Duodenal mucosa (tissue), 2 donors: ENCODE data around the gene BTN3A1.
"Not testable (repeated sequence)": the region's sequence is repeated elsewhere in the genome, so short reads cannot be mapped to it uniquely, and the experiment has no call there.

Experiments used
- H3K27ac ChIP-seq: one replicate; pipeline ENCODE4 v1.7.0; 2013; ENCODE audit warnings: low read depth, low read length
- H3K27me3 ChIP-seq, 2 donors: one replicate each; pipeline ENCODE4 v1.7.0; 2013; ENCODE audit warnings: low read length in 2 of 2, control low read depth in 1 of 2; ENCODE audit not compliant: insufficient read depth in 2 of 2, control insufficient read depth in 1 of 2
- H3K36me3 ChIP-seq, 2 donors: one replicate each; pipeline ENCODE4 v1.7.0; 2013; ENCODE audit warnings: low read length in 2 of 2, control low read depth in 1 of 2; ENCODE audit not compliant: insufficient read depth in 2 of 2, control insufficient read depth in 1 of 2
- H3K4me1 ChIP-seq, 2 donors: one replicate each; pipeline ENCODE4 v1.7.0; 2013; ENCODE audit warnings: low read length in 2 of 2, control low read depth in 1 of 2; ENCODE audit not compliant: insufficient read depth in 2 of 2, control insufficient read depth in 1 of 2
- H3K4me3 ChIP-seq, 2 donors: one replicate each; pipeline ENCODE4 v1.7.0; 2013; ENCODE audit warnings: low read length in 2 of 2, low read depth in 1 of 2
- H3K9ac ChIP-seq, 2 donors: one replicate each; pipeline ENCODE4 v1.7.0; 2013; ENCODE audit warnings: low read length in 2 of 2, low read depth in 1 of 2
- H3K9me3 ChIP-seq, 2 donors: one replicate each; pipeline ENCODE4 v1.7.0; 2013; ENCODE audit warnings: low read length in 2 of 2, control low read depth in 1 of 2; ENCODE audit not compliant: control insufficient read depth in 1 of 2

Gene BTN3A1

DNA sequence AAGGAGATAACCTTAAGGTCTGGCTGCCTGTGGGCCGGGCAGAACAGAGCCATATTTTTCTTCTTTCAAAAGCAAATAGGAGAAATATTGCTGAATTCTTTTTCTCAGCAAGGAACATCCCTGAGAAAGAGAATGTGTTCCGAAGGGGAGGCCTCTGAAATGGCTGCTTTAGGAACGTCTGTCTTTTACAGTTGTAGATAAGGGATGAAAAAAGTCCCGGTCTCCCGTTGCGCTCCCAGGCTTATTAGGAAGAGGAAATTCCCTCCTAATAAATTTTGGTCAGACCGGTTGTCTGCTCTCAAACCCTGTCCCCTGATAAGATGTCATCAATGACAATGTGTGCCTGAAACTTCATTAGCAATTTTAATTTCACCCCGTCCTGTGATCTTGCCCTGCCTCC, 31.6 kb downstream of the BTN3A1 start:
- H3K4me3 ChIP-seq, H3K27ac ChIP-seq, H3K9me3 ChIP-seq, H3K9ac ChIP-seq, H3K4me1 ChIP-seq, H3K27me3 ChIP-seq: not testable (repeated sequence)
- peaks cover 0 to 20% of the 10 kb centered on the region in 2 donors for H3K36me3 ChIP-seq

DNA sequence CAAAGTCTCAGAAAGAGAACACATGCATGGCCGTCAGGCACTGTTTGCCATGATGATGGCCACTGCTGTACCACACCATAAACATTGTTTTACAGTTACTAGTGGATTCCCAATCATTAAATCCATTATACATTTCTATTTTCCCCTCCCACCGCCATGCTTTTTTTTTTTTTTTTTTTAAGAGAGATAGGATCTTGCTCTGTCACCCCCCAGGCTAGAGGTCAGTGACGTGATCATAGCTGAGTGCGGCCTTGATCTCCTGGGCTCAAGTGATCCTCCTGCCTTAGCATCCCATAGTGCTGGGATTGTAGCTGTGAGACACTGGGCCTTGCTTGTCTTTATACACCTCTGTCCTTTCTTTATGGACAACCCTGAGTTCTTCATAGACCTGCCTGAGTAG, 33.9 kb downstream of the BTN3A1 start:
- no peak overlapping the region for H3K9ac ChIP-seq

DNA sequence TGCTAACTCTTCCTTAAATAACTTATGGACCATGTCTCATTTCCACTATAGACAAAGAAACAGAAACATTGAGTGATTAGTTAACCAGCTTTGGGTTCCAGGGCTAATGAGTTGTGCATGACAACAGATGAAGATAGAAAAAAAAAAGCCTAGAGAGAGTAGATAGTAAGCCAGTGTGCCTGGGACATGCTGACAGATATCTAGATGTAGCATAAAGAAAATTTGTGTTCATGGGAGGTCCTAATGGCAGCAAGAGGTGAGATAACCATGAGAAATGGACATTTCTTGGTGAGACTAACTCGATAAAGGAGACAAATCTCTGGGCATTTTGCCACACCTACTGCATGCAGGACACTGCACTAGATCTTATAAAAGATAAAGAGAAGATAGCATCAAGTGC, 35.5 kb downstream of the BTN3A1 start:
- Histone ChIP-seq H3K4me1 (peaks cover 10 to 15% of the 10 kb centered on the region in 2 donors), H3K27me3 (no peaks in the 10 kb centered on the region), H3K9me3 (peaks cover 0 to 3% of the 10 kb centered on the region in 2 donors), H3K9ac (no peak overlapping the region), H3K27ac (no peak overlapping the region), H3K36me3 (no peaks in the 10 kb centered on the region), H3K4me3 (no peak overlapping the region)

More for the DNA sequence above, 33.9 kb downstream of the BTN3A1 start:
- H3K27me3 ChIP-seq: no peaks in the 10 kb centered on the region
- H3K4me1 ChIP-seq: peaks cover 8 to 10% of the 10 kb centered on the region in 2 donors
- no peak overlapping the region for H3K4me3 ChIP-seq
- H3K27ac ChIP-seq: no peak overlapping the region
- H3K9me3 ChIP-seq: peaks cover 0 to 3% of the 10 kb centered on the region in 2 donors
- H3K36me3 ChIP-seq: peaks cover 0 to 9% of the 10 kb centered on the region in 2 donors

GRCh38 chr6:26438000-26438399, 35.9 kb downstream of the BTN3A1 start:
- peaks cover 0 to 3% of the 10 kb centered on the region in 2 donors for H3K9me3 ChIP-seq
- H3K27ac ChIP-seq: no peak overlapping the region
- no peaks in the 10 kb centered on the region for H3K36me3 ChIP-seq
- H3K4me1 ChIP-seq: peaks cover 10 to 18% of the 10 kb centered on the region in 2 donors
- no peak overlapping the region for H3K9ac ChIP-seq
- H3K4me3 ChIP-seq: no peak overlapping the region
- no peaks in the 10 kb centered on the region for H3K27me3 ChIP-seq

- Histone ChIP-seq H3K36me3 (no peaks in the 10 kb centered on the region), H3K9ac (peak overlapping the region; percentile 58 to 96), H3K27me3 (no peaks in the 10 kb centered on the region), H3K4me3 (peak overlapping the region; percentile 95 to 96), H3K4me1 (peaks cover 10 to 18% of the 10 kb centered on the region in 2 donors), H3K9me3 (no peaks in the 10 kb centered on the region), H3K27ac (no peak overlapping the region)
Measured at GRCh38 chr6:26439151-26440125, 37.4 kb downstream of the BTN3A1 start.

- Histone ChIP-seq H3K4me3 (peak overlapping the region; percentile 95 to 96), H3K4me1 (peaks cover 10 to 24% of the 10 kb centered on the region in 2 donors), H3K27ac (peak overlapping the region; percentile 89), H3K9ac (peak overlapping the region; percentile 94 to 96), H3K27me3 (no peaks in the 10 kb centered on the region), H3K36me3 (peaks cover 6 to 10% of the 10 kb centered on the region in 2 donors), H3K9me3 (no peaks in the 10 kb centered on the region)
Measured at GRCh38 chr6:26440977-26441358, 38.9 kb downstream of the BTN3A1 start.

- peaks cover 13 to 28% of the 10 kb centered on the region in 2 donors for H3K4me1 ChIP-seq
- H3K4me3 ChIP-seq: peak overlapping the region; percentile 95 to 96
- H3K9me3 ChIP-seq: no peaks in the 10 kb centered on the region
- no peak overlapping the region for H3K27ac ChIP-seq
- peaks cover 9 to 14% of the 10 kb centered on the region in 2 donors for H3K36me3 ChIP-seq
- H3K9ac ChIP-seq: peak overlapping the region; percentile 53 to 96
- no peaks in the 10 kb centered on the region for H3K27me3 ChIP-seq
Measured at GRCh38 chr6:26441977-26442376, 39.9 kb downstream of the BTN3A1 start.

DNA sequence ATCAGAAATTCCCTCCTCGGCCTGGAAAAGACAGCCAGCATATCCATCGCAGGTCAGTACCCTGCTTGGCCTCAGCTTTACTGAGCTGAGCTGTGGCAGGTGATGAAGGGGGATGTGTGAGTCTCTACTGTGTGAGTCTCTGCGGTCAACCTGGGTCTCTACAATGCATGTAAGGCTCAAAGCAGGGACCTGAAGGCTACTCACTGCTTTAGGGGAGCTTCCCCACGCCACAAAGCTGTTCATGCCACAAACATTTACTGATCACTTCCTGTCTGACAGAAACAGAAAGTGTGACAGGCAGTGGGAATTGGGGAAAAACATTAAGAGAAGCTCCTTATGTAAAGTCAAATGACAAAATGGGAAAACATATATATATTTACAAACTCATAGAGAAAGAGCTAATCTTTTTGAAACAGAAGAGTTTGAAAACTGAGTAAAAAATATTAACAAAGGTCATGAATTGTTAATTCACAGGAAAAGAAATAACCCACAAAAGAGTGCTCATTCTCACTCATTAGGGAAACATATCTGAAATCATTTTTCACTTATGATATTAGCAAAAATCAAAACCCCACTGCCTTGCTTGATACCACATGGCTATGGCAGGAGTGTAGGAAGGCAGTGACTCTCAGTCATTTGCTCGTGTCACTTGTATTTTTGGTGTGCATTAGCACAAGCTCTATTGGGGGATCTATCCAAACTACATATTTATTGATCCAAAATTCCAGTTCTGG, 44.0 kb downstream of the BTN3A1 start:
- Histone ChIP-seq H3K9ac (peak overlapping the region in 1 of 2 donors; percentile 25), H3K27me3 (no peaks in the 10 kb centered on the region), H3K9me3 (no peaks in the 10 kb centered on the region), H3K4me1 (peaks cover 3 to 20% of the 10 kb centered on the region in 2 donors), H3K27ac (no peak overlapping the region), H3K36me3 (peaks cover 20 to 45% of the 10 kb centered on the region in 2 donors), H3K4me3 (no peak overlapping the region)

- peaks cover 20 to 51% of the 10 kb centered on the region in 2 donors for H3K36me3 ChIP-seq
Measured at GRCh38 chr6:26447257-26447656, 45.2 kb downstream of the BTN3A1 start.

GRCh38 chr6:26450240-26450639, 48.2 kb downstream of the BTN3A1 start:
- peaks cover 3 to 5% of the 10 kb centered on the region in 2 donors for H3K4me1 ChIP-seq
- no peaks in the 10 kb centered on the region for H3K9me3 ChIP-seq
- no peaks in the 10 kb centered on the region for H3K27me3 ChIP-seq
- H3K4me3 ChIP-seq: no peak overlapping the region
- peaks cover 18 to 46% of the 10 kb centered on the region in 2 donors for H3K36me3 ChIP-seq
- no peak overlapping the region for H3K9ac ChIP-seq
- H3K27ac ChIP-seq: no peak overlapping the region

More at GRCh38 chr6:26447257-26447656, 45.2 kb downstream of the BTN3A1 start:
- Histone ChIP-seq H3K9ac (no peak overlapping the region), H3K4me3 (no peak overlapping the region), H3K9me3 (no peaks in the 10 kb centered on the region), H3K27me3 (no peaks in the 10 kb centered on the region), H3K27ac (no peak overlapping the region), H3K4me1 (peaks cover 3 to 12% of the 10 kb centered on the region in 2 donors)
